GM21717 (cell line): ENCODE results near the gene PPP2R5E.
"Not testable (repeated sequence)": the region's sequence is repeated elsewhere in the genome, so short reads cannot be mapped to it uniquely, and the experiment has no call there.

ENCODE experiments used
- ATAC-seq: cut with Tn5 transposase; IDR thresholded peaks from one replicate; pipeline ENCODE4 v1.9.1; 2021; ENCODE audit warnings: mild to moderate bottlenecking, moderate library complexity; ENCODE audit not compliant: unreplicated experiment

The PPP2R5E gene

GRCh38 chr14:63543000-63543825, at the start of gene PPP2R5E:
TSS of gene PPP2R5E (minus strand) at chr14:63543377. CDS start at chr14:63539685, 3,692 bp downstream.
- ATAC-seq = peak; percentile 98

- ATAC-seq = not testable (repeated sequence)
Observed at GRCh38 chr14:63583046-63583445, 39.9 kb upstream of the PPP2R5E start.

DNA sequence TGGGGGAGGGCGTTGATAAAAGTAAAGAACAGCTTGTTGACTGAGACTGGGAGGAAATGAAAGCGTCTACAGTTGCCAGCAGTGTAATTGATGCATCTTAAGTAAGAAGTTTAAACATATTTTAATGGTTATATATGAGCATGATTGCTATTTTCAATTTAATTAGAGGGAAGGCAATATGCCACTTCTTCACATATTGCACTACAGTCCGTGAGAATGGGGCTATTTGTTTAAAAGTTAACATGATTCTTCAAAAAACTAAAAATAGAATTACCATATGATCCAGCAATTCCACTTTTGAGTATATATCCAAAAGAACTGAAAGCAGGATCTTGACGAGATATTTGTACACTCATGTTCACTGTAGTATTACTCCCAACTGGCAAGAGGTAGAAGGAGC, 38.3 kb upstream of the PPP2R5E start:
- ATAC-seq = no peak

DNA sequence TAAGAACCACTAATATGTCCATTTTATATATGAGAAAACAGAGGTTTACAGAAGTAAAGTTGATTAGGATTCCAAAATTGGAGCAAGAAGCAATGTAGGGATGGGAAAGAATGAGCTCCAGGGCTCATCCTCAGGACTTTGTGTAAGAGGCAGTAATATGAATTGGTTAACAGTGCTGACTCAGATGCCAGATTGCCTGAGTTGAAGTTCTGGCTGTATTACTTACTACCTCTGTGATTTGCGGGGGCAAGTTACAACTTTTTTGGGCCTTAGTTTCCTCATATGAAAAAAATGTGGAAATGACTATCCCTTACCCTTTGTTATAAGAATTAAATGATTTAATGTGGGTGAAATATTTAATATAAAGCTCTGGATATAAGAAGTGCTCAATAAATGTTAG, 35.1 kb upstream of the PPP2R5E start:
- ATAC-seq = no peak

- ATAC-seq = no peak
Observed at GRCh38 chr14:63573581-63573980, 30.4 kb upstream of the PPP2R5E start.

DNA sequence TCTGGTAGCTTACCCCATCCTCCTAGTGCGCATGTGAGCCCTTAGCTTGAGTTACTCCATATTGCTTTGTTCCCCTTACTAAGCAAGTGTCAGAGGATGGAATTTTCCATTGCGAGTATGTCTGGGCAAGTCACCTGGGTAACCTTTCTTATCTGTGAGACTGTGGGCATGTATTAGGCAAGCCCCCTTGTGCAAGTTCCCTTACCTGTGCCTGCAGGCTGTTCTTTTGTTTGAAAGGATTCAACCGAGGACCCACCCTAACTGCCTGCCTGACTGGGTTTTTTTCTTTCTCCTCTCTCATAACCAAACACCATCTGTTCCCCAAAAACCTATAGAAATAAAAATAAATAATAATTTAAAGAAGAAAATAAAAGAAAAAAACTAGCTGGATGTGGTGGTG, 22.3 kb upstream of the PPP2R5E start:
- no peak for ATAC-seq

DNA sequence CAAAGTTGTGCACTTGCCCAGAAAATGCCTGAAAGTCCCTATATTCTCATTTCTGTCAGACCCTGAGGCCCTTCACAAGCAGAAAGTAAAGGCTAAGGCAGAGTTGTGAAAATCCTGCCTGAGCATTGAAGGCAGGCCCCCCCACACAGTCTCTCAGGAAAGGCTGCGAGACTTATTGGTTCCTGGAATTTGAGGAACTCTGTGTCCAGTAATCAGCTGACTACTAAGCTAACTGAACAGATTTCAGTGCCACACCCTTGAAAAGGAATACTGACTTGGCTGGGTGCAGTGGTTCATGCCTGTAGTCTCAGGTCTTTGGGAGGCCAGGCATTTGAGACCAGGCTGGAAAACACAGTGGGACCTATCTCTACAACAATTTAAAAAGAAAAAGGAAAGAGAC, 21.1 kb upstream of the PPP2R5E start:
- ATAC-seq = no peak

- ATAC-seq = no peak
Observed at GRCh38 chr14:63563370-63564026, 20.3 kb upstream of the PPP2R5E start.

DNA sequence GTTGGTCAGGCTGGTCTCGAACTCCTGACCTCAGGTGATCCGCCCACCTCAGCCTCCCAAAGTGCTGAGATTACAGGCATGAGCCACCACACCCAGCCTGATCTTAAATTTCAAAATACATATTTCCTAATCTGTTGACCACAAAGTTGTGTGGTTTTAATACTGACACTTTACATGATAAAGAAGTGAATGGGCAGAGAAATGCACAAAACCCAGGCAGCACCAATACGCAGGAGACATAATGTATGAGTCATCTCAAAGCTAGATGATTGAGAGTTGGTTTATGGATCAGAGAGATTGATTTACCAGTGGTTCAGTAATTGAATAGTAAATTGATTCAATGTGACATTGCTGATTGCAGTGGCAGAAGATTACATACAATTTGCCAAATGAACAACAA, 19.2 kb upstream of the PPP2R5E start:
- no peak for ATAC-seq

DNA sequence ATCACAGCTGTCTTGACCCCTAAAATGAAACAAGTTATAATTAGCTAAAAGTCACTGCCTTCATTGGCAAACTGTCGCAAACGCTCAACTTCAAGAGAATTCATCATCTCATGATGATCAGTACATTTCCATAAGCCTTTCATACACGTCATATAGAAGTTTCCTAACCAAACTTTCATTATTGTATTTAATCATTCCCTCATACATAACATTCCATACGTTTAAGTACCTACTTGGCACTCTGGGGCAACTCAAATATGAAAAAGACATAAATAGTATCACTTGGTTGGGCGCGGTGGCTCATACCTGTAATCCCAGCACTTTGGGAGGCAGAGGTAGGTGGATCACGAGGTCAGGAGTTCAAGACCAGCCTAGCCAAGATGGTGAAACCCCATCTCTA, 12.4 kb upstream of the PPP2R5E start:
- ATAC-seq = no peak

DNA sequence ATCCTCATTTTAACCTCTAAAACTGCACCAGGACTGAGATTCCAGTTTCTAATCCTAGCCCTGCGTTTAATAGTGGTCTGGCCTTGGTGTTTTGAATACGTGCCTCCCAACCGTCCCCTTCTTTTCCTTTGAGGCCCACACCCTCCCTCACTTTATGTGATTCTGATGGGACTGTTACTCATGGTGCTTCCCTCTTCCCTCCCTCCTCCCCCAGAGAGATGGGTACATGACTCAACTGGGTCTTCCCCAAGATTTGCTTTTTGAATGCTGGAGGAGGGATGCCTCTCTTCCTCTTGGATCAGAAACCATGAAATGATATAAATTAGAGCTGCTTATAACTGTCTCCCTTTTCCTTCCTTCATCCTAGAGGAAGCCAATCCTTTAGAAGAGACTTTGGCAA, 8.2 kb upstream of the PPP2R5E start:
- no peak for ATAC-seq

DNA sequence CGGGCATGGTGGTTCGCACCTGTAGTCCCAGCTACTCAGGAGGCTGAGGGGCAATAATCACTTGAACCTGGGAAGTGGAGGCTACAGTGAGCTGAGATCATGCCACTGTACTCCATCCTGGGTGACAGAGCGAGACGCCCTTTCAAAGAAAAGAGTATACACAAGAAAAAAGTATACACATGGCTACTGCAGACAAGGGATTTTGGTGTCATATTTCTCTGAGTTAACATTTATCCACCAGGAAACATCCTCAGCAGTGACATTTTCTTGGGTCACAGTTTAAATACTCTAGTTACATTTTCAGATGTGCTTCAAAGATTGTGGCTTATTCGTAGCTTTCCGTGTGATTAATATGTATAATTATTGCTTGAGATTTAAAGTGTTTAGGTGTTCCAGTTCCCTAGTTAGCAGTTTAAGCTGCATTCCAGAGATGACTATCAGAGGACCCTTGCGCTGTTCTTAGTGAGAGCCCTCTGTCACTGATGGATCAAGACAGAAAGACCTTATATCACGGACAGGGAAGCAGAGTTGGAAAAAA, 4.7 kb upstream of the PPP2R5E start:
- ATAC-seq = no peak

DNA sequence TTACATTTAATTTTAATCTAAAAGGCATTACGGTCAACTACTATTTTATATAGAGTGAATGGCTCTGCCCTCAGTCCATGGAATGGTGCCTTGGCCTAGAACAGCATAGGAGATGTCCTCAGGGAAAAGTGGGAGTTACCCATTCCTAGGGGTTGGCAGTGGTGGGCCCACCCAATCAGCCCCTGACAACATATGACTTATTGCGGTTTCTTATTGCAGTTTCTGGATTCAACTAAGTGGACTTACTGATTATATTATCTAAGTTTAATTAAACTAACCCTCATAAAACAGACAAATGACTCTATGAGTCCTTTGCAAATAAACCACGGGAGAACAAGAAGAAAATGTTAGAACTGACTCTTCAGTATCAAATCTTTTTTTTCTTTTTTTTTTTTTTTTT, 2.3 kb upstream of the PPP2R5E start:
- ATAC-seq = no peak

- ATAC-seq = no peak
Observed at GRCh38 chr14:63544591-63545299, 1.6 kb upstream of the PPP2R5E start.

- peak; percentile 29 for ATAC-seq
Observed at GRCh38 chr14:63543826-63544406, 739 bp upstream of the PPP2R5E start.

- no peak for ATAC-seq
Observed at GRCh38 chr14:63542231-63542999, 762 bp downstream of the PPP2R5E start.

- no peak for ATAC-seq
Observed at GRCh38 chr14:63535918-63536317, 7.3 kb downstream of the PPP2R5E start.

- ATAC-seq = no peak
Observed at GRCh38 chr14:63533474-63533873, 9.7 kb downstream of the PPP2R5E start.

GRCh38 chr14:63524537-63525155, 18.5 kb downstream of the PPP2R5E start:
- no peak for ATAC-seq
